Activated T-helper 1 cell treated with anti-CD3 and anti-CD28 coated beads, Interleukin-2, amount 50 U/mL, for 16 hours (primary cell): Measurements from ENCODE around the gene MYO18B.

ENCODE experiments used
- DNase-seq, 2 donors: peaks; one replicate each; pipeline ENCODE4 v3.0.0-alpha.2; 2020; ENCODE audit warnings: low read depth in 1 of 2, low spot score in 1 of 2

MYO18B gene

GRCh38 chr22:25935266-25936058, 193.5 kb downstream of the MYO18B start:
- DNase-seq = no peak

DNA sequence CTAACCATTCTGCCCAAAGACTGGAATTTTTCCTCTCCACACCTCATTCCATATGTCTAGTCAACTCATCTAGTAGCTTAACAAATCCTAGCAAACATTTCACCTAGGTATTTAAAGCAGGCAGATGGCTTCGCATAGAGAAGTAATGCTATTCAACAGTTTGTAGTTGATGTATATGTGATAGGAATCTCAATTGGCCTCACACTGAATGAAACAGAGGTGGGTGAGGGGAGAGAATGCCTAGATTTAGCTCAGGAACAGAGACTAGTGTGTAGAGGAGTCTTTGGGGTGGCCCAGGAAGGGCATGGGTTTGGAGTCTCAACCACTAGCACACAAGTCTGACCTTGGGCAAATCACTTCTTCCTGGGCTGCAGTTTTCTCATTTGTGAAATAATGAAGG, 196.2 kb downstream of the MYO18B start:
- no peak for DNase-seq

DNA sequence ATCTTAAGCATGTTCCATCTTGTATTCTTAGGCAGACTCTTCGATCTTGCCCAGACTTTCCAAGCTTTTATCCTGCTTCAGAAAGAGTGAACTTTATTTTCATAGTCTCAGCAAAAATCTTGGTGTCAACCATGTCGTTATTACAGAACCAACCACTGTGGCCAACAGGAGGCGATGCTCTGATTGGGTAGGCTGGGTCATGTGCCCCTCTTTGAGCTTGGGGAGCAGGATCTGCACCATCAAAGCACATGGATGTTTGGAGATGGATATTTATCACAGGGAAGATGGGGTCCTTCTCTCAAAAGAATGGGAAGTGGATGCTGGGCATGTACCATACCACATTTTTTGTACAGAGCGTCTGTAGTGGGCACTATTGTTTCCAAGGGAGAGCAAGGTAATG, 197.4 kb downstream of the MYO18B start:
- no peak for DNase-seq

GRCh38 chr22:25940479-25940878, 198.5 kb downstream of the MYO18B start:
- DNase-seq = no peak

DNA sequence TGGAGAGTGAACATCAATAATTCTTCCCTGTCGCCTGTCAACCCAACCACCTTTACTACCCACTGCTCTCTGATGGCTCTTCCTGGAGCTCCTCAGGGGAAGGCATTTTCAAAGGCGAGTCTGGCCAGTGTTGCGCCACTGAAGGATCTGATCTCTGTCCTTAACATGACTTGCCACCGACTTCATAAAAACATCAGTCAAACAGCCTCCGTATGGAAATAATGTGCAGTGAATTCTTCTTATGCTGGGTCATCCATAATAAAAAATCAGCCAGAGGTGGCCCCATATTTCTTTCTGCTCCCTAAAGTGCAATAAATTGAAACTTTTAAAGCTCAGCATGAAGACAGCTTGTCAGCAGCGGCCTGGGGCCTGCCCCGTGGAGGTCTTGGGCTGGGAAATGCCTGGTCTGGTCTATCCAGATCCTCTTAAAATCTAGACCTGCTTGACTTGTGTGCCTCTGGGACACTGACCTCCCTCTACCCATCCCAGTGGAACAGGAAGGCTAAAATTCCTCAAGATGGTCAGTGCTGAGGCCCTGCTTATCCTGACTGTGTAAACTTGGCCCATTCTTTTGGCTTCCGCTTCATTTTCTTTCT, 199.5 kb downstream of the MYO18B start:
- DNase-seq = no peak

DNA sequence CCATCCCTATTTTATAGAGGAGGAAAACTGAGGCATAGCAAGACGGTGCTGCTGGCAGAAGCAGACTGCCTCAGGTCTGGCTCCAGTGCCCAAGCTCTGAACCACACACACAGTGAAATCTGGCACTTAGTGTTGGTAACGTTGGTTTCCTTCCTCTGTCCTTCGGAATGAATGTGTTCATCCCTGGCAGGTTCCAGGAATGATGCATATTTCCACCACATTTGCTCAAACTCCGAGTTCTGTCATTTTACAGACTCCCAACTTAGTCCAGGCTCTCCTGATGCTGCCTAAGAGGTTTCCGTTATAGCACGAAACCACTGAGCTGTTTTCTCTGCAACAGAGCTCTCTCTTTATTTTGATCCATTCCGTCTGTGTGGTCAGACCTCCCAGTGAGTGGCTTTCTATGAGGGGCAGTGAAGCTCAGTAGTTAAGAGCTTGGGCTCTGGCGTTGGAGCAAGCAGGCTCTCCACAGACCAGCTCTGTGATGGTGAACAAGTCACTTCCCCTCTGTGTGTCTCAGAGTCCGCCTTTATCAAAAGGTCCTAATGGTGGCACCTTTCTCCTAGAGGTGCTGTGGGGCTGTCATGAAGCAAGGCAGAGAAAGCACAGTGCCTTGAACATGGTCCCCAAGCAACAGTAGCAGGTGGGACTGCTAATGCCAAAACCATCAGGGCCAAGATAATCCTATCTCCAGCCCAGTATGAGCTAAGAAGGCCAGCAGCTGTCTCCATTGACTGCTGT, 200.3 kb downstream of the MYO18B start:
- no peak for DNase-seq

GRCh38 chr22:25942856-25943411, 200.9 kb downstream of the MYO18B start:
- no peak for DNase-seq

DNA sequence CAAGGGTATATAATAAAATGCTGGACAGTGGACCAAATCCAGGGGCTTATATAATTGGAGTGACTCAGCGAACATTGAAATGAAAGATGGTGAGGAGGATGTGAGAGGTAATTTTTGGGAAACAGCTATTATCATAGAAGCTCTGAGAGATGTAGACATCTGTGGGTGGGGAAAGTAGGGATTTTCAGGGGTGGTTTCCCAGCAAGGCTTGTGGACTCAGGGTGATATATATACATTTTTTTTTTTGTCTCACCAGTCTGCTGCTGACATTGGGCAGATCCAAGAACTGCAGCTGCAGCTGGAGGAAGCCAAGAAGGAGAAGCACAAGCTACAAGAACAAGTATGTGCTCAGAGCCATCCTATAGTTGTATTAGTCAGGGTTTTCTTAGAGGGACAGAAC, 208.1 kb downstream of the MYO18B start:
- no peak for DNase-seq

DNA sequence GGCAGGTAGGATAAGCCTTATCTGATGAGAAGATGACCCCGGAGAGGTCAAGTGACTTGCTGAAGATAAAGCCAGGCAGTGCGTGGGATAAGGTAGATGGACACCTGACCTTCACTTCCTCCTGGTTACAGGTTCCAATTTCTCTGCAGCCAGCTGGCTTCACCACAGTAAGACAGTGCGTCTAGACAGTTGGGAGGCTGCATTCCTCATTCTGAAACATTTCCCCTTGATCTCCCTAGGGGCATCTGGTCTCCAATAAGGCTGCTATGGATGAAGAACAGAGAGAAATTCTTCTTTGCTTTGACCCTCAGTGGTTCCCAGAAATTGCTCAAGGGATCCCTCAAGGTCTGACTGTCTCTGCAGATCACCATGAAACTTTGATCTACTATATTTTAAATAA, 211.3 kb downstream of the MYO18B start:
- DNase-seq = no peak

DNA sequence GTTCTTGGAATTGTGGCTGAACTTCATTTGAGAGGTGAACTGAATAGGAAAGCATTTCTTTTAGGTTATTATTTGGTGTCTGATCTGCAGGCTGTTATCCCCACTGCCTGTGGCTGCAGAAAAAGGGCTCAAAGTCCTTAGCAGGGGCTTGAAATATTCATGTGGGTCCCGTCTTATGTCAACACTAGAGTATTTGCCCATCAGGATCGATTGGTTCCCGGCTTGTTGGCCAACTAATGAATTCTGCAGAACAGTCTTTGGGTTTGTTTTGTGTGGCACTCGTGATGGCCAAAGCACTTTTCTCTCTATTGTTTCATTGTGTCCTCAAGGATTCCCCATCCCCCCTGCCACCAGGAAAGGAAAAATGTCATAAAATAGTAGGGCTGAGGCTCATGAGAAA, 211.9 kb downstream of the MYO18B start:
- no peak for DNase-seq

- no peak for DNase-seq
These were observed 213.3 kb downstream of the MYO18B start for GRCh38 chr22:25955323-25955722.

GRCh38 chr22:25956801-25957200, 214.8 kb downstream of the MYO18B start:
- DNase-seq = no peak

DNA sequence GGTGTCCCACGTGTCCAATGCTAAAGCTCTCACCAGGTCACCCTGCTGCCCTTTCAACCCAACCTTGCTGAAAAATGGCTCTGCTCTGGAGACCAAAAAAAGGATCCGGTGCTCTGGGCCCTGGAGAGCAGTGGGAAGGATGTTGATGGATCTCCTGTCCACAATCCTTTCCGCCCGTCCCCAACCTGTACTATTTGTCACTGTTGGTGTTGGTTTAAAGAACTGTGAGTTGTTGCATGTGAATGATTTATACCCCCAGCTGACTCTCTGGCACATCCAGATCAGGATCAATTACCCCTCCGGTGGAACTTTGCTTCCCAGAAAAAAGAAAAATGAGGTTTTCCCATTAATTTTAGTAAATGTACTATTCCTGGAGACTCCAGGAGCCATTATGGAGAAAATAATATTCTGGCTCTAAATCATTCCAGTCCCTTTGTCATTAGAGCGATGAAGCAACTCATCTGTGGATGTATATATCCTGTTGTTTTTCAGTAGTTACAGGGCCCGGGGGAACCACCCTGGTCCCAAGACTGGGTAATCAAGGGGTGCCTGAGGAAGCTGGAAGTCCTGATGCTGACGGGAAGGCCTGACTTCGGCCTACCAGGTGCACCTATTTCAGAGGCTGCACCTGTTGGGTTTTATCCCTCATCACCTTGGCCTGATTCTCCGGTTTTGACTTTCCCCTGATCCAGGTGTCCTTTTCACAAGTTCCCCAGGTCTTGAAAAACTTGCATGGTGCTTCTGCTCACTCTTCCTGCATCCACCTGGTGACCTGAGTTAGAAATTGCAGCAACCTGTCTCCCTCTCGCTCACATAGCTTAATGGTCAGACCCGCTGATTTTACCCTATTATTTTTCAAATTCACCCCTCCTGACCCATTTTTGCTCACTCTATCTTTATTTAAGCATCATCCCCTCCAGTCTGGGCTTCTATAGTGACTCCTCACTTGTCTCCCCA, 218.1 kb downstream of the MYO18B start:
- DNase-seq = no peak

DNA sequence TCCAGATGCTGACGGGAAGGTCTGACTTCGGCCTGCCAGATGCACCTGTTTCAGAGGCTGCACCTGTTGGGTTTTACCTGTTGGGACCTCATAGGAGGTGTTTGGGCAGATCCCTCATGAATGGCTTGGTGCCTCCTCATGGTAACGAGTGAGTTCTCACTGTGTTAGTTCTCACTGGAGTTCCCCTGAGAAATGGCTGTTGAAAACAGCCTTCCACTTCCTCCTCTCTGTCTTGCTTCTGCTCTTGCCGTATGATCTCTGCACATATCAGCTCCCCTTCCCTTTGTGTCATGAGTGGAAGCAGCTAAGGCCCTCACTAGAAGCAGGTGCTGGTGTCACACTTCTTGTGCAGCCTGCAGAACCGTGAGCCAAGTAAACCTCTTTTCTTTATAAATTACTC, 219.7 kb downstream of the MYO18B start:
- DNase-seq = no peak

GRCh38 chr22:25962711-25963110, 220.7 kb downstream of the MYO18B start:
- no peak for DNase-seq

GRCh38 chr22:25964961-25965730, 223.2 kb downstream of the MYO18B start:
- no peak for DNase-seq

GRCh38 chr22:25966448-25966913, 224.5 kb downstream of the MYO18B start:
- DNase-seq = no peak

- DNase-seq = no peak
These were observed 227.3 kb downstream of the MYO18B start for GRCh38 chr22:25969286-25969685.

DNA sequence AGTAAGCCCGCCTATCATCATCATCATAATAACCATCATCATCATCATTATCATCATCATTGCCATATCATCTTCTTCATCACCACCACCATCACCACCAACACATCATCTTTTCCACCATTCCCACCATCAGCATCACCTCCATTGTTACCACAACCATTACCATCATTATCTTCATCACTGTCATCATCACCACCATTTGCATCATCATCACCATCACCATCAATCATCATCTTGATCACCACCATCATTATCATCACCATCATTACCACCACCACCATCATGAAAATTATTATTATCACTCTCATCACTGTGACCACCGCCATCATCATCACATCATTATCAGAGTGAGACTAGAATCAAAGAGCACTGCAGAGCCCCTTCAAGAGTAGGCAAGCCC, 227.9 kb downstream of the MYO18B start:
- no peak for DNase-seq

- DNase-seq = no peak
These were observed 228.5 kb downstream of the MYO18B start for GRCh38 chr22:25970374-25970911.
